GM12878 (cell line): ENCODE results near the gene ANO5. TPM values are rescaled to one million over a fixed set of nuclear protein-coding genes. Genes with fewer than 3 reads are reported as not detected.

Experiments used
- ATAC-seq: fragments of 200-7000 bp; cut with Tn5 transposase; 3 replicates; pipeline ENCODE4 v1.9.1; 2020; ENCODE audit warnings: mild to moderate bottlenecking, moderate library complexity
- BruUV-seq: library from RNA; stranded (reverse); fragments of 400-500 nt; replicated peaks from 2 replicates; lab custom pipeline; 2021; lab: Mats Ljungman, UMichigan
- CTCF ChIA-PET: fragments of 300-600 bp; sonication (Branson Sonifier 250); formaldehyde crosslinking; extraction: SDS; loops from one replicate; lab custom pipeline; 2021; ENCODE audit warnings: inconsistent platforms; lab: Yijun Ruan, JAX
- POLR2A ChIA-PET: fragments of 350-600 bp; formaldehyde crosslinking; extraction: SDS; loops from one replicate; lab custom pipeline; 2021; ENCODE audit warnings: inconsistent platforms; lab: Charles Lee
- RAD21 ChIA-PET: fragments of 300-600 bp; sonication (Branson Sonifier 250); formaldehyde crosslinking; loops from one replicate; lab custom pipeline; 2023; ENCODE audit warnings: antibody characterized with exemption; ENCODE audit not compliant: unreplicated experiment; lab: Charles Lee
- SMC1A ChIA-PET: fragments of 300-600 bp; sonication (Branson Sonifier 250); formaldehyde crosslinking; loops from one replicate; lab custom pipeline; 2023; ENCODE audit not compliant: unreplicated experiment, uncharacterized antibody; lab: Charles Lee
- DNase-seq: peaks from one replicate; pipeline ENCODE4 v3.0.0-alpha.2; 2011; ENCODE audit warnings: low read depth, low spot score
- FAIRE-seq: peaks from 3 replicates; lab custom pipeline; 2011; peaks lifted over from hg19 to GRCh38; lab: Jason Lieb, UNC
- H2AFZ ChIP-seq: 2 replicates; pipeline ENCODE4 v1.6.0; 2011; ENCODE audit warnings: low read depth, low read length, control low read depth; ENCODE audit not compliant: control insufficient read depth
- H3K27ac ChIP-seq: 2 replicates; pipeline ENCODE4 v1.5.1; 2011; ENCODE audit warnings: control low read depth; ENCODE audit not compliant: control insufficient read depth, insufficient read depth
- H3K27me3 ChIP-seq, 2 experiments: replicated peaks in 1 of 2; 2 replicates each; pipeline versions ENCODE4 v1.6.0 to v1.6.1; 2011; ENCODE audit warnings: low read length in 1 of 2; ENCODE audit not compliant: control insufficient read depth in 2 of 2, insufficient read depth in 2 of 2
- H3K36me3 ChIP-seq, 2 experiments: 2 replicates each; pipeline ENCODE4 v1.5.1; 2011; ENCODE audit warnings: low read length in 1 of 2; ENCODE audit not compliant: control insufficient read depth in 2 of 2, insufficient read depth in 2 of 2
- H3K4me1 ChIP-seq: 2 replicates; pipeline ENCODE4 v1.6.1; 2011; ENCODE audit warnings: mild to moderate bottlenecking, low read length, moderate library complexity, mixed read lengths; ENCODE audit not compliant: control insufficient read depth, insufficient read depth
- H3K4me2 ChIP-seq: 2 replicates; pipeline ENCODE4 v1.6.0; 2011; ENCODE audit warnings: control low read depth; ENCODE audit not compliant: control insufficient read depth, insufficient read depth
- H3K4me3 ChIP-seq: fragments of 200-600 bp; sonication (generic); 2 replicates; pipeline ENCODE4 v1.5.1; 2016
- H3K79me2 ChIP-seq: 2 replicates; pipeline ENCODE4 v1.6.0; 2011; ENCODE audit warnings: low read length; ENCODE audit not compliant: control insufficient read depth, insufficient read depth
- H3K9ac ChIP-seq: 2 replicates; pipeline ENCODE4 v1.8.0; 2011; ENCODE audit warnings: low read length, control low read depth, mixed read lengths; ENCODE audit not compliant: control insufficient read depth, insufficient read depth
- H3K9me3 ChIP-seq: replicated peaks from 3 replicates; pipeline ENCODE4 v1.5.1; 2011; ENCODE audit warnings: mild to moderate bottlenecking, low read length; ENCODE audit not compliant: control insufficient read depth, insufficient read depth
- H4K20me1 ChIP-seq: 2 replicates; pipeline ENCODE4 v1.6.0; 2011; ENCODE audit not compliant: control insufficient read depth, insufficient read depth
- CHD1 ChIP-seq: IDR thresholded peaks from 2 replicates; pipeline ENCODE4 v1.6.1; 2012; ENCODE audit warnings: low read depth, low read length, improper control_type of control experiment
- CHD4 ChIP-seq: fragments of 200-600 bp; sonication (generic); IDR thresholded peaks from 2 replicates; pipeline ENCODE4 v1.6.1; 2016; ENCODE audit warnings: mild to moderate bottlenecking
- EED ChIP-seq: sonication (generic); IDR thresholded peaks from 2 replicates; pipeline ENCODE4 v1.6.1; 2016; ENCODE audit warnings: antibody characterized with exemption, low read depth
- EGR1 ChIP-seq, 2 experiments: IDR thresholded peaks; 1 replicate in 1 of 2; 2 replicates in 1 of 2; pipeline ENCODE4 v1.6.1; 2011 to 2012; ENCODE audit warnings: low read depth in 2 of 2, low read length in 2 of 2, borderline replicate concordance in 1 of 2, mild to moderate bottlenecking in 1 of 2, moderate library complexity in 1 of 2
- GATAD2B ChIP-seq: fragments of 450-650 bp; conservative IDR thresholded peaks from 2 replicates; pipeline ENCODE4 v1.6.1; 2017; ENCODE audit warnings: low read depth, mild to moderate bottlenecking, moderate library complexity
- IRF4 ChIP-seq: IDR thresholded peaks from 2 replicates; pipeline ENCODE4 v1.6.1; 2011; ENCODE audit warnings: low read depth, low read length
- KAT2A ChIP-seq: conservative IDR thresholded peaks from 2 replicates; pipeline ENCODE4 v1.6.1; 2011; ENCODE audit warnings: low read depth, low read length; ENCODE audit not compliant: control insufficient read depth
- KLF5 ChIP-seq: fragments of 450-650 bp; IDR thresholded peaks from 2 replicates; pipeline ENCODE4 v1.6.1; 2014; ENCODE audit warnings: mild to moderate bottlenecking; ENCODE audit not compliant: partially characterized antibody
- MEF2B ChIP-seq: fragments of 450-650 bp; IDR thresholded peaks from 2 replicates; pipeline ENCODE4 v1.6.1; 2018; ENCODE audit warnings: mild to moderate bottlenecking, moderate library complexity; ENCODE audit not compliant: partially characterized antibody, poor library complexity, severe bottlenecking
- MLLT1 ChIP-seq: fragments of 450-650 bp; IDR thresholded peaks from 2 replicates; pipeline ENCODE4 v1.6.1; 2016; ENCODE audit warnings: mild to moderate bottlenecking
- MTA2 ChIP-seq: fragments of 450-650 bp; IDR thresholded peaks from 2 replicates; pipeline ENCODE4 v1.6.1; 2016; ENCODE audit warnings: low read depth, mild to moderate bottlenecking, moderate library complexity
- NFYA ChIP-seq: IDR thresholded peaks from 2 replicates; pipeline ENCODE4 v1.6.1; 2011; ENCODE audit warnings: low read depth, mild to moderate bottlenecking, low read length, improper control_type of control experiment, borderline replicate concordance
- PAX8 ChIP-seq: fragments of 450-650 bp; IDR thresholded peaks from 2 replicates; pipeline ENCODE4 v1.6.1; 2017; ENCODE audit warnings: mild to moderate bottlenecking, moderate library complexity
- POLR2AphosphoS2 ChIP-seq: IDR thresholded peaks from 2 replicates; pipeline ENCODE4 v1.6.1; 2011; ENCODE audit warnings: low read depth, mild to moderate bottlenecking, low read length, improper control_type of control experiment, moderate library complexity
- SIN3A ChIP-seq: IDR thresholded peaks from 2 replicates; pipeline ENCODE4 v1.6.1; 2012; ENCODE audit warnings: low read depth, low read length, improper control_type of control experiment
- YBX1 ChIP-seq: fragments of 450-650 bp; IDR thresholded peaks from 2 replicates; pipeline ENCODE4 v1.6.1; 2016; ENCODE audit warnings: antibody characterized with exemption
- WGBS: methylation state at CpG from one replicate; pipeline ENCODE4 v1.1.6; 2016; ENCODE audit warnings: low lambda C conversion rate; ENCODE audit not compliant: insufficient replicate concordance, insufficient coverage; ENCODE audit errors: missing lambda C conversion rate; 5-methylcytosine and 5-hydroxymethylcytosine counted together
- in situ Hi-C: fragments of 300-500 bp; cut with MboI; formaldehyde crosslinking; loops from 9 replicates; pipeline ENCODE4 v1.14.3; 2018; ENCODE audit warnings: mixed read lengths
- intact Hi-C: fragments of 100-400 bp; cut with micrococcal nuclease; formaldehyde crosslinking; loops from one replicate; pipeline ENCODE4 v1.14.2; 2022; ENCODE audit not compliant: unreplicated experiment
- polyA plus RNA-seq, 11 experiments: library from polyadenylated mRNA; depleted of rRNA in 4 of 11; unstranded in 6 of 11; stranded (reverse) in 5 of 11; fragments of >200 nt; fragmentation: Nextera tagmentation in 4 of 11; fragmentation: Illumina TruSeq in 1 of 11; extraction: Ambion mirVana in 4 of 11; extraction: Trizol in 1 of 11; gene quantifications; 1 replicate in 1 of 11; 2 replicates in 10 of 11; pipeline versions ENCODE4 v1.2.1 to v1.2.3, GENCODE V29; 2011 to 2016; ENCODE audit warnings: inconsistent platforms in 2 of 11, missing spikeins in 2 of 11, low read depth in 1 of 11
- total RNA-seq, 4 experiments: library from RNA; depleted of rRNA in 3 of 4; stranded (reverse); fragments of >200 nt in 3 of 4; fragmentation: Illumina TruSeq in 1 of 4; extraction: Trizol in 1 of 4; gene quantifications; 2 replicates each; pipeline versions ENCODE4 v1.2.1 to v1.2.3, GENCODE V29; 2013 to 2021
- TF ChIP-seq, protein P1 (sequence below): IDR thresholded peaks from 2 replicates; pipeline ENCODE4 v1.6.1; 2012; ENCODE audit warnings: low read depth, low read length, improper control_type of control experiment
- TF ChIP-seq, protein P2 (sequence below): IDR thresholded peaks from 2 replicates; pipeline ENCODE4 v1.6.1; 2012; ENCODE audit warnings: low read depth, low read length, improper control_type of control experiment

Gene ANO5
- total and polyA plus RNA-seq, 10 of the 15 experiments (the other 5 are each of a cell fraction or from before 2014, with no cell fraction given) = 1.6 to 10.2 (median 4.1) TPM

GRCh38 chr11:22189660-22190059, 3.2 kb upstream of the ANO5 start:
- BruUV-seq = no TSS peak
- Histone ChIP-seq H3K79me2 (no peaks in the 10 kb centered on the region; the same call in 1 of the 2 replicates), H3K4me1 (no peaks in the 10 kb centered on the region), H4K20me1 (no peaks in the 10 kb centered on the region), H2AFZ (no peak overlapping the region), H3K4me2 (no peak overlapping the region), H3K36me3 (no peaks in the 10 kb centered on the region), H3K27ac (no peak overlapping the region), H3K9ac (no peak overlapping the region), H3K9me3 (no peaks in the 10 kb centered on the region; the same call in 2 of the 3 replicates), H3K27me3 (no peaks in the 10 kb centered on the region), H3K4me3 (no peak overlapping the region)
- ATAC-seq = no peak
- no peak for DNase-seq
- SMC1A ChIA-PET = interaction anchor here (0.6 to 2.6 kb wide), 5 partner anchors 9 to 86 kb away, joined by 3 to 9 read pairs (median 4); no protein-coding TSS in a partner anchor
- RAD21 ChIA-PET = interaction anchor here (2.3 to 3.8 kb wide), 2 partner anchors 7 to 18 kb away, joined by 9 to 14 read pairs; no protein-coding TSS in a partner anchor
- in situ Hi-C loops = no loop called here
- 4% methylated on average over 2 of the region's 2 CpGs for WGBS
- TF ChIP-seq MTA2 (no peak), IRF4 (no peak), NFYA (no peak), CHD1 (no peak), GATAD2B (no peak), KLF5 (no peak), MLLT1 (no peak), PAX8 (no peak), EGR1 (IDR thresholded peaks at IDR 0.05; ENCODE audit: borderline replicate concordance in 1 of 2, low read depth in 2 of 2, low read length in 2 of 2) (no peak), SIN3A (no peak), CHD4 (no peak), YBX1 (no peak), KAT2A (no peak), MEF2B (no peak), EED (no peak), POLR2AphosphoS2 (no peak)
- TF ChIP-seq, protein P1, sequence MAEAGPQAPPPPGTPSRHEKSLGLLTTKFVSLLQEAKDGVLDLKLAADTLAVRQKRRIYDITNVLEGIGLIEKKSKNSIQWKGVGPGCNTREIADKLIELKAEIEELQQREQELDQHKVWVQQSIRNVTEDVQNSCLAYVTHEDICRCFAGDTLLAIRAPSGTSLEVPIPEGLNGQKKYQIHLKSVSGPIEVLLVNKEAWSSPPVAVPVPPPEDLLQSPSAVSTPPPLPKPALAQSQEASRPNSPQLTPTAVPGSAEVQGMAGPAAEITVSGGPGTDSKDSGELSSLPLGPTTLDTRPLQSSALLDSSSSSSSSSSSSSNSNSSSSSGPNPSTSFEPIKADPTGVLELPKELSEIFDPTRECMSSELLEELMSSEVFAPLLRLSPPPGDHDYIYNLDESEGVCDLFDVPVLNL = no peak
- TF ChIP-seq, protein P2, sequence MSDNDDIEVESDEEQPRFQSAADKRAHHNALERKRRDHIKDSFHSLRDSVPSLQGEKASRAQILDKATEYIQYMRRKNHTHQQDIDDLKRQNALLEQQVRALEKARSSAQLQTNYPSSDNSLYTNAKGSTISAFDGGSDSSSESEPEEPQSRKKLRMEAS = no peak
- intact Hi-C loops = loop anchor here (10.0 kb wide), 1 partner anchor 595 kb away; no protein-coding TSS in a partner anchor
- no peak for FAIRE-seq
- POLR2A ChIA-PET = interaction anchor here (1.4 kb wide), 1 partner anchor 9 kb away, joined by 3 read pairs; no protein-coding TSS in a partner anchor
- CTCF ChIA-PET = interaction anchor here (0.9 to 2.5 kb wide), 5 partner anchors 9 to 54 kb away, joined by 3 to 11 read pairs (median 4); no protein-coding TSS in a partner anchor
